GM20000 (cell line): Measurements from ENCODE around the gene PPWD1.

Experiments
- DNase-seq: peaks from one replicate; pipeline ENCODE4 v3.0.0; 2012; ENCODE audit warnings: low spot score
- TF ChIP-seq, protein P1 (sequence below): IDR thresholded peaks from 2 replicates; pipeline ENCODE4 v1.5.1; 2012; ENCODE audit warnings: mild to moderate bottlenecking, control low read depth; ENCODE audit errors: extremely low read depth, missing control alignments

Gene PPWD1

DNA sequence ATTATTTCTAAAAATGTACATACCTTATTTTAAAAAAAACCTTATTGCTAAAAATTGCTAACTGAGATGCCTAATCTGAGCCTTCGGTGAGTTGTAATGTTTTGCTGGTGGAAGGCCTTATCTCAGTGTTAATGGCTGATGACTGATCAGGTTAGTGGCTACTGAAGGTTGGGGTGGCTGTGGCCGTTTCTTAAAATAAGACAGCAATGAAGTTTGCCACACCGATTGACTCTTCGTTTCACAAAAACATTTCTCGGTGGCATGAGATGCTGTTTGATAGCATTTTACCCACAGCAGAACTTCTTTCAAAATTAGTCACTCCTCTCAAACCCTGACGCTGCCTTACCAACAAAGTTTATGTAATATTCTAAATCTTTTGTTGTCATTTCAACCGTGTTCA is 14.8 kb upstream of the PPWD1 start:
- TF ChIP-seq, protein P1, sequence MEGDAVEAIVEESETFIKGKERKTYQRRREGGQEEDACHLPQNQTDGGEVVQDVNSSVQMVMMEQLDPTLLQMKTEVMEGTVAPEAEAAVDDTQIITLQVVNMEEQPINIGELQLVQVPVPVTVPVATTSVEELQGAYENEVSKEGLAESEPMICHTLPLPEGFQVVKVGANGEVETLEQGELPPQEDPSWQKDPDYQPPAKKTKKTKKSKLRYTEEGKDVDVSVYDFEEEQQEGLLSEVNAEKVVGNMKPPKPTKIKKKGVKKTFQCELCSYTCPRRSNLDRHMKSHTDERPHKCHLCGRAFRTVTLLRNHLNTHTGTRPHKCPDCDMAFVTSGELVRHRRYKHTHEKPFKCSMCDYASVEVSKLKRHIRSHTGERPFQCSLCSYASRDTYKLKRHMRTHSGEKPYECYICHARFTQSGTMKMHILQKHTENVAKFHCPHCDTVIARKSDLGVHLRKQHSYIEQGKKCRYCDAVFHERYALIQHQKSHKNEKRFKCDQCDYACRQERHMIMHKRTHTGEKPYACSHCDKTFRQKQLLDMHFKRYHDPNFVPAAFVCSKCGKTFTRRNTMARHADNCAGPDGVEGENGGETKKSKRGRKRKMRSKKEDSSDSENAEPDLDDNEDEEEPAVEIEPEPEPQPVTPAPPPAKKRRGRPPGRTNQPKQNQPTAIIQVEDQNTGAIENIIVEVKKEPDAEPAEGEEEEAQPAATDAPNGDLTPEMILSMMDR, result no peak

DNA sequence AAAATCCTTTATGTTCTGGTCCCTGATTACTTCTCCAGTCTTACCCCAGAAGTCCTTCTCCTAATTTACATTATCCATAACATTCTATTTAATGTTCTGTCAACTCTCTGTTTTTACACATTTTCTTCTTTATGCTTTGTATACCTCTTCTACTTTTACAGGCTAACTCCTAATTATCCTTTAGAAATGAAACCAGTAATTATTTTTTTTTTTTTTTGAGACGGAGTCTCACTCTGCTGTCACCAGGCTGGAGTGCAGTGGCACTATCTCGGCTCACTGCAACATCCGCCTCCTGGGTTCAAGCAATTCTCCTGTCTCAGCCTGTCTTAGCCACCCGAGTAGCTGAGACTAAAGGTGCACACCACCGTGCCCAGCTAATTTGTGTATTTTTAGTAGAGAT is 9.2 kb upstream of the PPWD1 start:
- TF ChIP-seq, protein P1, result no peak
- no peak for DNase-seq

More for the DNA sequence above, 14.8 kb upstream of the PPWD1 start:
- no peak for DNase-seq

DNA sequence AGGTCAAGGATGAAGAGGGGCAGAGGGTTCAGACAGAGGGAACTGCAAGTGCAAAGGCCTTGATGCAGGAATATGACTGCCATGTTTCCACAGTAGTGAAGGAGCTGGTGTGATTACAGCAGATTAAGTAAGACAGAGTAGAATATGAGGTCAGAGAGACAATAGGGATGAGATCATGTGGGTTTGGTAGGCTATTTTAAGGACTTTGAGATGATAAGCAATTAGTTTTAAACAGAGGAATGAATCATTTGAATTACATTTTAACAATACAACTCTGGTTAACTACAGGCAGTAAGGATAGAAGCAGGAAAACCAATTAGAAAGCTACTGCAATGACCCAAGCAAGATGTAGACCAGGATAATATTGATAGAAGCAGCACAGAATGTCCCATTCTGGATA is 7.8 kb upstream of the PPWD1 start:
- TF ChIP-seq, protein P1, result no peak

DNA sequence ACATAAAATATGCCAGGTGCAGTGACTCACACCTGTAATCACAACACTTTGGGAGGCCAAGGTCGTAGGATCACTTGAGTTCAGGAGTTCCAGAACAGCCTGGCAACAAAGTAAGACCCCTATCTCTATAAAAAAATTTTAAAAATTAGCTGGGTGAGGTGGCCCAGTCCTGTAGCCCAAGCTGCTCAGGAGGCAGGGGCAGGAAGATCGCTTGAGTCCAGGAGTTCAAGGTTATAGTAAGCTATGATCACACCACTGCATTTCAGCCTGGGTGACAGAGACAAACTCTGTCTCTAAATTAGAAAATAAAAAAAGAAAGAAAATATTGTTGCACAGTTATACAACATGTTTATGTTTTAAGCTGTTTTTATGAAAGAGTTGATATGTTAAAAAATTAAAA is 6.9 kb upstream of the PPWD1 start:
- no peak for DNase-seq
- TF ChIP-seq, protein P1, result no peak

More for the DNA sequence above, 7.8 kb upstream of the PPWD1 start:
- DNase-seq, result no peak

DNA sequence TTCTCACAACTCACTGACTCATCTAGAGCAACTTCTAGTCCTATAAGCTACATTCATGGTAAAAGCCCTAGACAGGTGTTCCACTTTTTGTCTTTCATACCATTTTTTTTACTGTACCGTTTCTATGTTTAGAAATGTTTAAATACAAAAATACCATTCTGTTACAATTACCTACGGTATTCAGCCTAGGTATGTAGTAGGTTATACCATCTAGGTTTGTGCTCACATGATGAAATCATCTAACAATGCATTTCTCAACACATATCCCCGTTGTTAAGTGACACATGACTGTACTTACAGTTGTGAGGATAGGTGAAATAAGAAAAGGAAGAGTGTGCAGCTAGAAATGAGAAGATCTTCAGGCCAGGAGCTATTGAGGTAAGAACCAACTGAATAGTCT is 6.4 kb upstream of the PPWD1 start:
- TF ChIP-seq, protein P1, result no peak
- DNase-seq, result no peak

DNA sequence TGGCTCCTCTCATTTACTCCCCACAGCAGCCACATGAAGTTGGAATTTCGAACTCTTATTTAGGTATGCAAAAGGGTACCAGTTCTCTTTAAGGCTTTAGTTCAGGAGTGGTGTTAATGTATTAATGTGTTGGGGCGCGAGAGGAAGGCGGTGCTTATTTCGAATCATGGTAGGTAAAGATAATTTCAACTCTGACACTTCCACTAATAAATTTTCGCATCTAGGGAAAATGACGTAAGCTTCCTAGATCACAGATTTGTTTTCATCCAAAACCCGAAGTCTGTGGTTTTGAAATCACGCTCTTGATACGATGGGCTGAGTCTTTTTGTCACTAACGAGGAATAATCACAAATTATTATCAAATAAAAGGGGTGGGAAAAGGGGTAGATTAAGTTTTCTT is 681 bp downstream of the PPWD1 start:
- no peak for DNase-seq
- TF ChIP-seq, protein P1, result no peak

DNA sequence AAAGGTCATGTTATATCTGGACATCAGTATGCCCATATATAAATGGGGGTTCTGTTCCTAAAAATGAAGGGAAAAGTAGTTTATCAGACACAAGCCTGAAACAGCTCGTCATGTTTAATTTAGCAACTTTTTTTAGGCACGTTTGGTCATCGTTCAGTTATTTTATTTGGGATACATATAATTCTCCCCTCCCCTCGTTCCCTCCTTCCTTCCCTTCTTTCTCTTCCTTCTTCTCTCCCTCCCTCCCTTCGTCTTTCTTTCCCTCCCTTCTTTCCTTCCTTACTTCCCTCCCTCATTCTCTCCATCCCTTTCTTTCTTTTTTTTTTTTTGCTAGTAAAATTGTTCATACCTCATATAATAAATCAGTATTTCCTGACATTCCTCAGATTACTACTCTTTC is 3.4 kb downstream of the PPWD1 start:
- no peak for DNase-seq
- TF ChIP-seq, protein P1, result no peak
